Epithelial cell of proximal tubule (primary cell): ENCODE measurements around the gene MAS1. TPM values are rescaled to one million over a fixed set of nuclear protein-coding genes. Genes with fewer than 3 reads are reported as not detected.
A peak's percentile ranks its signal among the peaks of the same experiment; 100 is the strongest.
"Not testable (repeated sequence)": the region's sequence is repeated elsewhere in the genome, so short reads cannot be mapped to it uniquely, and the experiment has no call there.

Source experiments
- DNase-seq: peaks from one replicate; pipeline ENCODE4 v3.0.0-alpha.2; 2011; ENCODE audit warnings: low read depth
- H3K4me3 ChIP-seq: 2 replicates; pipeline ENCODE4 v1.5.1; 2011; ENCODE audit warnings: low read depth, mild to moderate bottlenecking, low read length
- total RNA-seq: library from RNA; depleted of rRNA; stranded (reverse); fragments of >200 nt; gene quantifications from 2 replicates; pipeline ENCODE4 v1.2.3, GENCODE V29; 2015
- TF ChIP-seq, protein P1 (sequence below): conservative IDR thresholded peaks from 2 replicates; pipeline ENCODE4 v1.5.1; 2012; ENCODE audit warnings: low read depth, mild to moderate bottlenecking, low read length

MAS1 gene
- total RNA-seq, 1 donor from 2014 or later, result not detected

GRCh38 chr6:159858259-159858658 lies 32.5 kb upstream of the MAS1 start:
- no peak overlapping the region for H3K4me3 ChIP-seq
- DNase-seq, result no peak
- TF ChIP-seq, protein P1, sequence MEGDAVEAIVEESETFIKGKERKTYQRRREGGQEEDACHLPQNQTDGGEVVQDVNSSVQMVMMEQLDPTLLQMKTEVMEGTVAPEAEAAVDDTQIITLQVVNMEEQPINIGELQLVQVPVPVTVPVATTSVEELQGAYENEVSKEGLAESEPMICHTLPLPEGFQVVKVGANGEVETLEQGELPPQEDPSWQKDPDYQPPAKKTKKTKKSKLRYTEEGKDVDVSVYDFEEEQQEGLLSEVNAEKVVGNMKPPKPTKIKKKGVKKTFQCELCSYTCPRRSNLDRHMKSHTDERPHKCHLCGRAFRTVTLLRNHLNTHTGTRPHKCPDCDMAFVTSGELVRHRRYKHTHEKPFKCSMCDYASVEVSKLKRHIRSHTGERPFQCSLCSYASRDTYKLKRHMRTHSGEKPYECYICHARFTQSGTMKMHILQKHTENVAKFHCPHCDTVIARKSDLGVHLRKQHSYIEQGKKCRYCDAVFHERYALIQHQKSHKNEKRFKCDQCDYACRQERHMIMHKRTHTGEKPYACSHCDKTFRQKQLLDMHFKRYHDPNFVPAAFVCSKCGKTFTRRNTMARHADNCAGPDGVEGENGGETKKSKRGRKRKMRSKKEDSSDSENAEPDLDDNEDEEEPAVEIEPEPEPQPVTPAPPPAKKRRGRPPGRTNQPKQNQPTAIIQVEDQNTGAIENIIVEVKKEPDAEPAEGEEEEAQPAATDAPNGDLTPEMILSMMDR, result no peak

DNA sequence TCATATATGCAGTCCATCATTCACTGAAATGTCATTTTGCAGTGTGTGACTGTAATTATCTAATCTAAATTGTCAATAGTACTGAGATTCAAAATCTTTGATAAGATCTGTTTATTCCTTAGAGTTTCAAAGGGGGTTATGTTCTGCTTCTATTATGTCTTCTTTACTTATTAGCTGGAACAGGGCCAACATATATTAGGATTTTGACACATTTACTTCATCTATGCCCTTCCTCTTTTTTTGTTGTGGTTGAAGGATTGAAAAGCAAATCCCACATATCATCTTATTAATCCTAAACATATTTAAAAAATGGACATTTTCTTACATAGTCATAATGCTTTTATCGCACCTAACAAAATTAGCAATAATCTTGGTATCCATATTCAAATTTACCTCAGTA lies 30.3 kb upstream of the MAS1 start:
- TF ChIP-seq, protein P1, result no peak
- H3K4me3 ChIP-seq, result no peak overlapping the region
- no peak for DNase-seq

DNA sequence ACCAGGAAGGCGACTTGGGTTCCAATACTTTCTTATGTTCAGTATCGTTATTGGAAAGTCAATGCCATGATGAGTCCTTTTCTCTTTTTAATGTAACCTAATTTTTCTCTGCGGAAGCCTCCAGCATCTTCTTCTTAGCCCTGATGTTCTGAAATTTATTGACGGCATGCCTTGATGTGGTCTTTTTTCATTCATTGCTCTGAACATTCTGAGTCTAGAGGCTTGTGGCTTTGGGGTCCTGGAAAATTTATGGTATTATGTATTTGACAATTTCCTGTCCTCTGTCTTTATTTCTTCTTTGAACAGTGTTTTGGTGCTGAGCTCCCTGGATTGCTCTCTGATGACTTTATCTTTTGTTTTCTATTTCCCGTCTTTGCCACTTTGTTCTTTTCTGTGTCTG lies 28.7 kb upstream of the MAS1 start:
- DNase-seq, result no peak
- TF ChIP-seq, protein P1, result no peak
- H3K4me3 ChIP-seq, result no peak overlapping the region

DNA sequence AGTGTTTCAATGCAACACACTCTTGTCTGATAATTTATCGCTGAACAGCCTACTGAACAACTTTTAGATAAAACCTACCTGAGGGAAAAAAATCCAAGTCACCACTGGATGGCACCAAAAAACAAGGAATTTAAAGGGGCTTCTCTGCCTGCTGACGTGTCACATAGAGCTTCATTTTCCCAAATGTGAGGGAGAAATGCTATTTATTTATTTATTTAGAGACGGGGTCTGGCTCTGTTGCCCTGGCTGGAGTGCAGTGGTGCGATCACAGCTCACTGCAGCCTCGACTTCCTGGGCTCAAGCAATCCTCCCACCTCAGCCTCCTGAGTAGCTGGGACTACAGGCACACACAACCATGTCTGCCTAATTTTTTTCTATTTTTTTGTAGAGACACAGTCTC lies 27.4 kb upstream of the MAS1 start:
- TF ChIP-seq, protein P1, result peak; percentile 64
- H3K4me3 ChIP-seq, result not testable (repeated sequence)
- DNase-seq, result peak; percentile 15

GRCh38 chr6:159865226-159865920 lies 25.4 kb upstream of the MAS1 start:
- no peak for DNase-seq
- TF ChIP-seq, protein P1, result no peak

GRCh38 chr6:159866286-159867247 lies 24.2 kb upstream of the MAS1 start:
- TF ChIP-seq, protein P1, result no peak
- DNase-seq, result no peak
- no peak overlapping the region for H3K4me3 ChIP-seq

More at GRCh38 chr6:159865226-159865920, 25.4 kb upstream of the MAS1 start:
- no peak overlapping the region for H3K4me3 ChIP-seq
